ENCODE results near the gene ARHGAP18.

Gene ARHGAP18

GRCh38 chr6:129691043-129691640, 18.8 kb downstream of the ARHGAP18 start:
- DNase-seq, result no peak

GRCh38 chr6:129686941-129687627, 22.9 kb downstream of the ARHGAP18 start:
- DNase-seq, result no peak

- no peak for DNase-seq
Observed at GRCh38 chr6:129685662-129686031, 24.3 kb downstream of the ARHGAP18 start.

GRCh38 chr6:129684903-129685661, 24.9 kb downstream of the ARHGAP18 start:
- no peak for DNase-seq

GRCh38 chr6:129684323-129684884, 25.6 kb downstream of the ARHGAP18 start:
- no peak for DNase-seq

GRCh38 chr6:129683601-129684322, 26.2 kb downstream of the ARHGAP18 start:
- DNase-seq, result peak in 1 of 3 experiments; percentile 30

GRCh38 chr6:129681913-129682205, 28.1 kb downstream of the ARHGAP18 start:
- peak in 1 of 3 experiments; percentile 7 for DNase-seq

- DNase-seq, result no peak
Observed at GRCh38 chr6:129680633-129681032, 29.3 kb downstream of the ARHGAP18 start.

GRCh38 chr6:129679758-129680157, 30.2 kb downstream of the ARHGAP18 start:
- no peak for DNase-seq

GRCh38 chr6:129679275-129679674, 30.7 kb downstream of the ARHGAP18 start:
- DNase-seq, result no peak

- no peak for DNase-seq
Observed at GRCh38 chr6:129678463-129678862, 31.5 kb downstream of the ARHGAP18 start.

- no peak for DNase-seq
Observed at GRCh38 chr6:129677620-129678325, 32.2 kb downstream of the ARHGAP18 start.

GRCh38 chr6:129675669-129676472, 34.1 kb downstream of the ARHGAP18 start:
- DNase-seq, result no peak

- DNase-seq, result no peak
Observed at GRCh38 chr6:129673748-129674147, 36.2 kb downstream of the ARHGAP18 start.

GRCh38 chr6:129672881-129673631, 36.9 kb downstream of the ARHGAP18 start:
- no peak for DNase-seq

- DNase-seq, result no peak
Observed at GRCh38 chr6:129672341-129672682, 37.7 kb downstream of the ARHGAP18 start.

- DNase-seq, result no peak
Observed at GRCh38 chr6:129671442-129672340, 38.3 kb downstream of the ARHGAP18 start.

GRCh38 chr6:129670634-129671033, 39.3 kb downstream of the ARHGAP18 start:
- no peak for DNase-seq

GRCh38 chr6:129667621-129668020, 42.4 kb downstream of the ARHGAP18 start:
- DNase-seq, result no peak

- no peak for DNase-seq
Observed at GRCh38 chr6:129667034-129667433, 42.9 kb downstream of the ARHGAP18 start.

Measured in NCI-H1417 (cell line).